Activated T-helper 1 cell treated with anti-CD3 and anti-CD28 coated beads, Interleukin-12 subunit alpha, Interleukin-12 subunit beta, Interleukin-2, Interleukin-4 antibody, amounts not matched to agents 30 ng/mL and 10 ng/mL and 1 ng/mL, durations not matched to agents 14 hours and 24 hours and 36 hours (primary cell): Measurements from ENCODE around the gene C16orf78. TPM values are rescaled to one million over a fixed set of nuclear protein-coding genes. Genes with fewer than 3 reads are reported as not detected.
"Not testable (repeated sequence)": the region's sequence is repeated elsewhere in the genome, so short reads cannot be mapped to it uniquely, and the experiment has no call there.

Experiments used
- DNase-seq: peaks from one replicate; pipeline ENCODE4 v3.0.0; 2021; ENCODE audit warnings: low spot score
- H3K27ac Mint-ChIP-seq: one replicate; pipeline ENCODE4 v1.8.0; 2021; ENCODE audit warnings: mild to moderate bottlenecking, mixed read lengths
- H3K27me3 Mint-ChIP-seq: one replicate; pipeline ENCODE4 v1.8.0; 2022; ENCODE audit warnings: mild to moderate bottlenecking, moderate library complexity, mixed read lengths; ENCODE audit not compliant: insufficient read depth
- H3K36me3 Mint-ChIP-seq: one replicate; pipeline ENCODE4 v1.8.0; 2021; ENCODE audit warnings: low read depth, mixed read lengths
- H3K4me1 Mint-ChIP-seq: one replicate; pipeline ENCODE4 v1.8.0; 2021; ENCODE audit warnings: low read depth, mixed read lengths
- H3K4me3 Mint-ChIP-seq: one replicate; pipeline ENCODE4 v1.8.0; 2021; ENCODE audit warnings: mild to moderate bottlenecking, moderate library complexity, mixed read lengths
- H3K9me3 Mint-ChIP-seq: one replicate; pipeline ENCODE4 v1.8.0; 2021; ENCODE audit warnings: mixed read lengths
- intact Hi-C: fragments of 100-400 bp; cut with micrococcal nuclease; formaldehyde crosslinking; loops from one replicate; pipeline ENCODE4 v1.15.1; 2024
- total RNA-seq: library from RNA; stranded (reverse); gene quantifications from 2 replicates; pipeline ENCODE4 v1.2.3, GENCODE V29; 2022

Gene C16orf78
- total RNA-seq, 1 donor from 2014 or later: not detected

DNA sequence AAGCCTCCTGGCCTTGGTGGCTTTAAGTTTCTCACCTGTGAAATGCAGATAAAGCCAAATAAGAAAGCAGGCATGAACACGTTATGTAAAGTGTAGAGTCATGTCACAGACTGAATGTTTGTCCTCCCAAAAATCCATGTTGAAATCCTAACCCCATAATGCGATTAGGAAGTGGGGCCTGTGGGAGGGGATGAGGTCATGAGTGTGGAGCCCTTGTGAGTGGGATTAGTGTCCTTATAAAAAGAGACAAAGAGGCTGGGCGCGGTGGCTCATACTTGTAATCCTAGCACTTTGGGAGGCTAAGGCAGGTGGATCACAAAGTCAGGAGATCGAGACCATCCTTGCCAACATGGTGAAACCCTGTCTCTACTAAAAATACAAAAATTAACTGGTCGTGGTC is 19.5 kb upstream of the C16orf78 start:
- Mint-ChIP-seq H3K27me3 (peaks cover 2% of the 10 kb centered on the region), H3K36me3 (no peaks in the 10 kb centered on the region), H3K9me3 (no peaks in the 10 kb centered on the region), H3K4me1 (no peaks in the 10 kb centered on the region), H3K4me3 (no peak overlapping the region), H3K27ac (no peak overlapping the region)
- intact Hi-C loops: no loop called here
- no peak for DNase-seq

GRCh38 chr16:49354991-49355390 is 18.6 kb upstream of the C16orf78 start:
- H3K27ac Mint-ChIP-seq: no peak overlapping the region
- intact Hi-C loops: no loop called here
- H3K27me3 Mint-ChIP-seq: peaks cover 2% of the 10 kb centered on the region
- DNase-seq: no peak
- H3K4me1 Mint-ChIP-seq: no peaks in the 10 kb centered on the region
- H3K4me3 Mint-ChIP-seq: no peak overlapping the region
- no peaks in the 10 kb centered on the region for H3K36me3 Mint-ChIP-seq
- H3K9me3 Mint-ChIP-seq: no peaks in the 10 kb centered on the region

GRCh38 chr16:49355933-49356665 is 17.5 kb upstream of the C16orf78 start:
- no peak for DNase-seq
- Mint-ChIP-seq H3K4me3 (no peak overlapping the region), H3K4me1 (no peaks in the 10 kb centered on the region), H3K27ac (no peak overlapping the region), H3K9me3 (no peaks in the 10 kb centered on the region), H3K36me3 (no peaks in the 10 kb centered on the region), H3K27me3 (peaks cover 4% of the 10 kb centered on the region)
- intact Hi-C loops: no loop called here

DNA sequence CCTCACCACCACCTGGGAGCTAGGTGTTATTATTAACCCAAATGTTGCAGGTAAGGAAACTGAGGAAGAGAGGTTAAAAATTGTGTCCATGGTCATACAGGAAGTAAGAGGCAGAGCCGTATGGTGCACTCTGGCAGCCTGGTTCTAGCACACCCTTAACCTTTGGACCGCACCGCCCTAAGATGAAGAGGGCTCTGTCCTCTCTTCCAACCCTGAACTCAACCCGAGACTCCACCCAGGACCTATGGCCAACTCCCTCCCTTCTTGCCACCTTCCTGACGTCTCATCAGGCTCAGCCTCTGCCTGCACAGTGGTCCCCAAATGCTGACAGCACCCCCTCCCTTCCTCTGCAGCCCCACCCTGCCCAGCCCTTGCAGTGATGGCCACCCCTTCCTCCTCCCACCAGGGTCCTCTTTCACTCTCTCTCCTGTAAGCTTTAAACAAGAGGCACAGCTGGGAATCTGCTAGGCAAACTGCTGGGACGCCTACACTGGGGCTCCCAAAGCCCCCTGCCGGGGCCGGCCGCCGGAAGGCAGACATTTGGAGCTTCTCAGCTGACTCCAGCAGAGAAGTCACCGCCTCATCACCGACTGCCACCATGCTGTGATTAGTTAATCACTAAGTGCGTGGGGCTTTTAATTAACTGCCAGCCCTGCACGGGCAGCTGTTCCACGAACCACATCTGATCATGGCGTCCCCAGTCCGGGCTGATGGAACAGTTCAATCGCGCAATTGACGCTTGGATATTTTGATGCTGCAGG is 16.7 kb upstream of the C16orf78 start:
- Mint-ChIP-seq H3K27ac (no peak overlapping the region), H3K27me3 (peaks cover 4% of the 10 kb centered on the region), H3K9me3 (no peaks in the 10 kb centered on the region), H3K36me3 (no peaks in the 10 kb centered on the region), H3K4me1 (no peaks in the 10 kb centered on the region), H3K4me3 (no peak overlapping the region)
- no peak for DNase-seq
- intact Hi-C loops: no loop called here

DNA sequence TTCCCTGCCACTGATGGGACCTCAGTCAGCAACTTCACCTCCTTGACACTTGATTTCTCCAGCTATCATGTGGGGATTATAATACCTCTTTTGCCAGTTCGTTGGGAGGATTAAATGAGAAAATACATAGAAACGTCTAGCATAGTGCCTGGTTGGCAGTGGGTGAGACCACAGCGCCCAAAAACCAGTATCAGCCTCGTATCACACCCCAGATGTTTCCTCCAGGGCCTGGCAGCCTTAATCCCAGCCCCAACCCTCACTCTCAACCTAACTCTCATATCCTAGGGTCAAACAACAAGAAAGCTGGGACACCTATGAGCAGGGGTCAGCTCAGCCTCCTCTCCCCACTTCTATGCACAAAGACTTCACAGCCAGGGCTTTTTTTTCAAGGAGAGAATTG is 14.0 kb upstream of the C16orf78 start:
- Mint-ChIP-seq H3K4me1 (no peaks in the 10 kb centered on the region), H3K27ac (no peak overlapping the region), H3K9me3 (no peaks in the 10 kb centered on the region), H3K36me3 (no peaks in the 10 kb centered on the region), H3K4me3 (no peak overlapping the region), H3K27me3 (peaks cover 2% of the 10 kb centered on the region)
- no peak for DNase-seq
- intact Hi-C loops: no loop called here

DNA sequence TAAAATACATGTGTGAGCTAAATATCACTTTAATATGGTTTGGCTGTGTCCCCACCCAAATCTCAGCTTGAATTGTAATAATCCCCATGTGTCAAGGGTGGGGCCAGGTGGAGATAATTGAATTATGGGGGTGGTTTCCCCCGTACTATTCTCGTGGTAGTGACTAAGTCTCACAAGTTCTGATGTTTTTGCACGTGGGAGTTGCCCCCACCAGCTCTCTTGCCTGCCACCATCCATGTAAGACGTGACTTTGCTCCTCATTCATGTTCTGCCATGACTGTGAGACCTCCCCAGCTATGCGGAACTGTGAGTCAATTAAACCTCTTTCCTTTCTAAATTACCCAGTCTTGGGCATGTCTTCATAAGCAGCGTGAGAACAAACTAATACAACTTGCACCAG is 11.9 kb upstream of the C16orf78 start:
- intact Hi-C loops, H3K27ac Mint-ChIP-seq, DNase-seq, H3K36me3 Mint-ChIP-seq, H3K27me3 Mint-ChIP-seq, H3K9me3 Mint-ChIP-seq, H3K4me3 Mint-ChIP-seq, H3K4me1 Mint-ChIP-seq: not testable (repeated sequence)

DNA sequence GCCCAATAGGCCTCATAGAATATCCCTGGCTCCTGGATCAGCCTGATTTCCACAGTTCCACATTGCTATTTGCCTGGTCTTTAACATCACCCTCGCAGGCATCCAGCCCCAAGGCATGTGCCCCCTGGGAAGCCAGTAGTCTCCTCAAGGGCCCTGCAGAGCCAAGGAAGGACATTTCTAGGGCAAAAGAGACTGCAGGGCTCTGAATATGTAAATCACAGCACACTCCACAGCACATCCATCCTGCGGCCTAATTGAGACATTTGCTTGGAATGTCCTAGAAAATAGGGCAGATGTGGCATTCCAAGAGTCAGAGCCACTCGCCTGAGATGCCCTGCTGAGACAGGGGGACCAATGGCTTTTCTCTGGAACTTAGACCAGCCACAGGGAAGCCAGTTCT is 11.4 kb upstream of the C16orf78 start:
- intact Hi-C loops: no loop called here
- no peaks in the 10 kb centered on the region for H3K4me1 Mint-ChIP-seq
- DNase-seq: no peak
- no peak overlapping the region for H3K27ac Mint-ChIP-seq
- H3K9me3 Mint-ChIP-seq: no peaks in the 10 kb centered on the region
- H3K4me3 Mint-ChIP-seq: no peak overlapping the region
- peaks cover 1% of the 10 kb centered on the region for H3K27me3 Mint-ChIP-seq
- no peaks in the 10 kb centered on the region for H3K36me3 Mint-ChIP-seq

DNA sequence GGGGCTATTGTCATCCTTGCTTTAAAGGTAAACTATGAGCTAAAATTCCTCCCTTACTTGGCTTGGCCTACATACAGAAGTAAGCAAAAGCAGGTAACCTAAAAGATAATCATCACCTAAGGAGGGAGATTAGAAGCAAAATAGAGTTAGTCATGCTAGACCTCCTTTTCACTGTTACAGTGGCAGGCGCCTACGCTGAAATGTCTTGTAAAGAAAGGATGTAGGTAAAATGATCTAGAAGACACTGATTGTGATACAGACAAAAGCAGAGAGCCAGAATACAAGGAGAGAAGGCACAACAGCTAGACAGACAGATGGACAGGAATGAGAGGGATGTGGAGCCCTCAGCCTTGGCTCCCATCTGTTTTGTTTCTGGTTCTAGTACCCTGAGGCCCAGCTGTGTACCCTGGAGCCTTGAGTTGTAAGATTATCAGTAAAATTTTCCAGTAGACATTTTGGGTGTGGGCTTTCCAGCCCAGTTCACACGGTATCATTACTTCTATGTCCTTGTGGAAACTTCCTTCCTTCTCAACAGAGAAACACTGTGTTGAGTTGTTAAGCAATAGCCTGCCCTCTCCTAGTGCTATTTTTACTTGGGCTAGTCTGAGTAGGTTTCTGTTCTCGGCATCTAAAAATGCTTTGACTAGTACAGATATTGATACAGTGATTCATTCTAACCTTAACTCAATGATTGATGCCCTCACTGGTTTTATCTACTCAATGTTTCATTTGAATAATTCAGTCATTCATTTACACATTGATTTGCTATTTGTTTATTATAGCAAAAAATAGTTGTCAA is 7.7 kb upstream of the C16orf78 start:
- peaks cover 2% of the 10 kb centered on the region for H3K27me3 Mint-ChIP-seq
- no peak overlapping the region for H3K27ac Mint-ChIP-seq
- no peak overlapping the region for H3K4me3 Mint-ChIP-seq
- intact Hi-C loops: no loop called here
- no peaks in the 10 kb centered on the region for H3K36me3 Mint-ChIP-seq
- DNase-seq: no peak
- H3K4me1 Mint-ChIP-seq: no peaks in the 10 kb centered on the region
- no peaks in the 10 kb centered on the region for H3K9me3 Mint-ChIP-seq

DNA sequence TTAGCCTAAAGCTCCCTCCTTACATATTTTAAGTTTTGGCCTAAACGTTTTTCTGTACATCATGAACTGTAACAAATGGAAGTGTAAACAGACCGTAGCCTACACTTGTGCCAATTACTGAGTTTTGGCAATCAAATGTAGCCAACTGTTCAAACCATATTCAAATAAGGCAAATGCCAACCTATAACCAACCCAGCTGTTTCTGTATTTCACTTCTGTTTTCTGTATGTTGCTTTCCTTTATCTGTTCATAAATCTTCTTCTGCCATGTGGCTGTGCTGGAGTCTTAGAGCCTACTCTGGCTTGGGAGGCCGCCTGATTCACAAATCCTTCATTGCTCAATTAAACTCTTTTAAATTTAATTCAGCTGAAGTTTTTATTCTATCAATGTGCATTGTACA is 6.9 kb upstream of the C16orf78 start:
- no peak overlapping the region for H3K27ac Mint-ChIP-seq
- peaks cover 4% of the 10 kb centered on the region for H3K27me3 Mint-ChIP-seq
- H3K4me1 Mint-ChIP-seq: no peaks in the 10 kb centered on the region
- DNase-seq: no peak
- intact Hi-C loops: no loop called here
- H3K9me3 Mint-ChIP-seq: no peaks in the 10 kb centered on the region
- H3K4me3 Mint-ChIP-seq: no peak overlapping the region
- H3K36me3 Mint-ChIP-seq: no peaks in the 10 kb centered on the region

DNA sequence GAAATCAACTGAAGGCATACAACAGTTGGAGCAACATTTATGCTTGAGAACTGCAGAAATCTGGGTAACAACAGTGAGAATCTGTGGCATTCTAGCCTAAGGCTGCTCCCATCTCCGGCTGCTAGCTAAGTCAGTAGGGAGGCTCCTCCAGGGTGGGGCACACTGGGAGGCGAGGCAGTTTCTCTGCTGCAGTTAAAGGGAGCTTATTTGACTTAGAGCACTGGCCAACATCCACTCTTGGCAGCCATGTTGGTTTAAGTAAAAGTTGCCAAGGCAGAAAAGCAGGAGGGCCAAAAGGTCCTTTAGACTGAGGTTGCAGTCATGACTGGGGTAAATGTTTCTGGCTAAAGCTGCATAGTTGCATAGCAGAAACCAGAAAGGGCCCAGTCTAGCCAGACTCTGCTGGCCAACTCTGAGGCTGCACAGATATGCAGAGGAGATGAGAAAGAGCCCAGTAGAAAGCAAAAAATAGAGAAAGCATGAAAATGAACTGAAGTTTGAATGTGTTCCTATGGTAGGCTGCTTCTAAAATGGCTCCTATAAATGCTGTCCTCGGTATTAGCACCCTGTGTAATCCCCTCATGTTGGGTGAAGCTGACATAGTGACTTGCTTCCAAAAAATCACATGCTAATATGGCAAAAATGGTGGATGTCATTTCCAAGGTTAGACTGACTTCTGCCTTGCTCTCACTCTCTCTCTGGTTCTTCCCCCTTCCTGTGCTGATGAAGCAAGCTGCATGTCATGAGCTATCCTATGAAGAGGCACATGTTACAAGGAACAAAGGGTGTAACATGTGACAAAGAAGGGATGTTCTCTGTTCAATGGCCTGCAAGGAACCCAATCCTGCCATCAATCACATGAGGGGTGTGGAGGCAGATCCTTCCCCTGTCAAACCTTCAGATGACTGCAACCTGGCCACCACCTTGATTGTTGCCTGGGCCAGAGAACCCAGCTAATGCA is 3.7 kb upstream of the C16orf78 start:
- no peaks in the 10 kb centered on the region for H3K4me1 Mint-ChIP-seq
- no peak overlapping the region for H3K27ac Mint-ChIP-seq
- no peak overlapping the region for H3K4me3 Mint-ChIP-seq
- H3K27me3 Mint-ChIP-seq: peaks cover 4% of the 10 kb centered on the region
- no peak for DNase-seq
- no peaks in the 10 kb centered on the region for H3K36me3 Mint-ChIP-seq
- H3K9me3 Mint-ChIP-seq: no peaks in the 10 kb centered on the region
- intact Hi-C loops: no loop called here

DNA sequence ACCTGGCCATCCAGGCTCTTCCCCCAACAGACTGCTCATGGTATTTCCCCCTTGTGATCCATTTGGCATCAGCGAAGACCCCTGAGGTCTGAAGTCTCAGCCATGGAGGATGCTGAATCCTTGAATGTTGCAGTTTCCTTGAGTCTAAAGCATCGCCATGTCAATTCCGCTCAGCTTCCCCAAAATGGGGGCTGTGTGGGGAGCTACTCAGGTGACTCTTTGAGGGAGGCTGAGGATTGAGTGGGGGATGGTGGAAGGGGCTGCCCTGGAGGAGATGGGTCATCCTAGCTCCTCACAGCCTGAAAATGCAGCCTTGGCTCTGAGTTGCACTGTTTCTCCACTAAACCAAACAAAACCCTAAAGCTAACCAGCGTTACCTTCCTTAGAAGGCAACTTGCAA is 2.6 kb downstream of the C16orf78 start:
- H3K36me3 Mint-ChIP-seq: no peaks in the 10 kb centered on the region
- intact Hi-C loops: no loop called here
- H3K4me1 Mint-ChIP-seq: no peaks in the 10 kb centered on the region
- no peak for DNase-seq
- H3K4me3 Mint-ChIP-seq: no peak overlapping the region
- H3K27me3 Mint-ChIP-seq: peaks cover 2% of the 10 kb centered on the region
- no peaks in the 10 kb centered on the region for H3K9me3 Mint-ChIP-seq
- no peak overlapping the region for H3K27ac Mint-ChIP-seq

DNA sequence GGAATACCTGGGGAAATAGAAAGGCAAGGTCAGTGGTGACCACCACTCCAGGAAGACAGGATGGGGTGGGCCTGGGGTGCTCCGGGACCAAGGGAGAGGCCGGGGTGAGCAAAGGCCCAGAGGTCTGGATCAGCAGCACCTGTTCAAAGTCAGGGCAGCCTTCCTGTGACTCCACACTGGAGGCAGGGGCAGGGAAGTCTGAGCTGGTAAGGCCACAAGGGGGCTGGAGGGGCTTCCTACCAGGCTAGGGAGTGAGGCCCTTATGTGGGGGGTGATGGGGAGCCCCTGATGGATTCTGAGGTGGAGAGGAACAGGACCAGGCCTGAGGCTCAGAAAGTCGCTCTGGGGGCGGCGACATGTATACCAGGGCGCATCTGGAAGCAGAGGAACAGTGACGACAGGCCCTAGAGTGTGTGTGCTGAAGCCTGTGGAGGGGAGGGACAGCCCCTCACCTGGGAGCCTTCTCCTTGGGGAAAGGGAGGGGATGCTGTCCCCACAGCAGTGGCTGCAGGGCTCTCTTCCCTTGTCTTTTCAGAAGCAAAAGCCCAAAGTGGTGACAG is 3.7 kb downstream of the C16orf78 start:
- Mint-ChIP-seq H3K4me1 (no peaks in the 10 kb centered on the region), H3K9me3 (no peaks in the 10 kb centered on the region), H3K36me3 (no peaks in the 10 kb centered on the region), H3K4me3 (no peak overlapping the region), H3K27me3 (no peaks in the 10 kb centered on the region), H3K27ac (no peak overlapping the region)
- no peak for DNase-seq
- intact Hi-C loops: no loop called here
